DND-41 (cell line): ENCODE data around the gene HOXB8.

ENCODE experiments used
- ATAC-seq: fragments of 200-7000 bp; cut with Tn5 transposase; 3 replicates; pipeline ENCODE4 v1.9.1; 2021; ENCODE audit warnings: low read depth; ENCODE audit not compliant: insufficient read depth
- DNase-seq: peaks from one replicate; pipeline ENCODE4 v3.0.0-alpha.2; 2020
- H2AFZ ChIP-seq: 2 replicates; pipeline ENCODE4 v1.6.0; 2012; ENCODE audit warnings: low read depth, low read length
- H3K27ac ChIP-seq: 2 replicates; pipeline ENCODE4 v1.5.1; 2012; ENCODE audit warnings: low read length, inconsistent platforms
- H3K27me3 ChIP-seq: fragments of 200-600 bp; sonication (generic); 2 replicates; pipeline ENCODE4 v1.6.0; 2012; ENCODE audit warnings: low read length, mild to moderate bottlenecking, inconsistent platforms; ENCODE audit not compliant: insufficient read depth, poor library complexity
- H3K36me3 ChIP-seq: 2 replicates; pipeline ENCODE4 v1.5.1; 2012; ENCODE audit warnings: low read length, inconsistent platforms; ENCODE audit not compliant: insufficient read depth
- H3K4me1 ChIP-seq: 2 replicates; pipeline ENCODE4 v1.5.1; 2012; ENCODE audit warnings: mild to moderate bottlenecking, low read length; ENCODE audit not compliant: insufficient read depth
- H3K4me2 ChIP-seq: 2 replicates; pipeline ENCODE4 v1.6.0; 2012; ENCODE audit warnings: mild to moderate bottlenecking, moderate library complexity, low read length, inconsistent platforms; ENCODE audit not compliant: insufficient read depth
- H3K4me3 ChIP-seq, 2 experiments: fragments of 200-600 bp in 1 of 2; shearing (Covaris generic) in 1 of 2; 2 replicates each; pipeline ENCODE4 v1.5.1; 2012 to 2016; ENCODE audit warnings: inconsistent platforms in 2 of 2, low read length in 2 of 2, mild to moderate bottlenecking in 2 of 2, low read depth in 1 of 2, moderate library complexity in 1 of 2
- H3K79me2 ChIP-seq: 2 replicates; pipeline ENCODE4 v1.6.0; 2012; ENCODE audit warnings: low read length, inconsistent platforms; ENCODE audit not compliant: insufficient read depth
- H3K9ac ChIP-seq: 2 replicates; pipeline ENCODE4 v1.6.0; 2012; ENCODE audit warnings: low read depth, mild to moderate bottlenecking, inconsistent platforms, low read length, moderate library complexity
- H3K9me3 ChIP-seq: 2 replicates; pipeline ENCODE4 v1.5.1; 2012; ENCODE audit warnings: low read length, moderate library complexity, mild to moderate bottlenecking, inconsistent platforms; ENCODE audit not compliant: insufficient read depth, severe bottlenecking
- H4K20me1 ChIP-seq: 2 replicates; pipeline ENCODE4 v1.6.0; 2012; ENCODE audit warnings: low read length; ENCODE audit not compliant: insufficient read depth
- EZH2 ChIP-seq: IDR thresholded peaks from 3 replicates; pipeline ENCODE4 v1.6.1; 2012; ENCODE audit warnings: borderline replicate concordance, low read depth, mild to moderate bottlenecking, moderate library complexity, low read length, inconsistent platforms; ENCODE audit not compliant: severe bottlenecking
- TF ChIP-seq, protein P1 (sequence below): IDR thresholded peaks from 2 replicates; pipeline ENCODE4 v1.5.1; 2012; ENCODE audit warnings: borderline replicate concordance, low read length, moderate library complexity, mild to moderate bottlenecking; ENCODE audit not compliant: poor library complexity, severe bottlenecking; ENCODE audit errors: extremely low read depth

The HOXB8 gene

DNA sequence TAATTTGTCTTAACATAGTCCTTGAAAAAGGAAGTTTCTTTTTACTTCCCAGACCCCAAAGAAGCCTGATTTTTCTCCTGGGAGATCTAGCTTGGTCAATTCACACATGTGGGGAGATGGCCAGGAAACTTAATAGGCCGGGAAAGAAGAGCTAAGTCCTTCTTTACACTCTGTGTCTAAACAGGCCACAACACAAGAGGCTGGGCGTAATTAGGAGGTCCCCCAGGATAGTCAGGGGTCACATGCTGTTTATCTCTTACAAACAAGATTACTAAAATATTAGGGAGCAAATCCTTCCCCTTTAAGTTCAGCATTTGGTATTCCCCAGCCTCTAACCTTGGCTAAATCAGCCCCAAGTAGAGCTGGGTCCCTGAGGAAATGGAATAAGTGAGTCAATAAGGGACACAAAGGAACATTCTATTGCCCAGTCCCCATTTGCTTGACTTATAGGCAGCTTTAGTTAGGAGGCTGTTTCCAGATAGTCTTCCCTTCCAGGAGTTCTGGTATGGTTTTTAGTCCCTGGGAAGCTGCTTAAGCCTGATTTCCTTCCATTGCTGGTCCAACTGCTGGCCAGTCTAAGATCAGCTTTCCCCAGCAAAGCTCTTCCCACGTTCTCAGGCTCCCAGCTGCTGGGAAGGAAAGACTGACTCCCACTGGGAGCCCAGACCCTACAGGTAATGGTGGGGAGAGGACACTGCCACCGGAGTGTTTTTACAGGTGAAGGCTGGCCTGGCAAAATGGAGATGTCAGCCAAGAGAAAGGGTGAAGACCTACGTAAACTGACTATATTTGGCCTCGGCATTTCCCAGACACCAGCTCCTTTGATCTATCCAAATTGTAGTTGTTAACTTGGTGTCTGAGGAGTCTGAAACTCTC, 25.1 kb upstream of the HOXB8 start:
- H3K36me3 ChIP-seq, result no peaks in the 10 kb centered on the region
- no peaks in the 10 kb centered on the region for H3K4me1 ChIP-seq
- no peak for ATAC-seq
- H3K27ac ChIP-seq, result no peak overlapping the region
- peaks cover 57% of the 10 kb centered on the region for H3K27me3 ChIP-seq
- no peak overlapping the region for H3K4me2 ChIP-seq
- H3K79me2 ChIP-seq, result no peaks in the 10 kb centered on the region
- no peak for DNase-seq
- TF ChIP-seq, protein P1, sequence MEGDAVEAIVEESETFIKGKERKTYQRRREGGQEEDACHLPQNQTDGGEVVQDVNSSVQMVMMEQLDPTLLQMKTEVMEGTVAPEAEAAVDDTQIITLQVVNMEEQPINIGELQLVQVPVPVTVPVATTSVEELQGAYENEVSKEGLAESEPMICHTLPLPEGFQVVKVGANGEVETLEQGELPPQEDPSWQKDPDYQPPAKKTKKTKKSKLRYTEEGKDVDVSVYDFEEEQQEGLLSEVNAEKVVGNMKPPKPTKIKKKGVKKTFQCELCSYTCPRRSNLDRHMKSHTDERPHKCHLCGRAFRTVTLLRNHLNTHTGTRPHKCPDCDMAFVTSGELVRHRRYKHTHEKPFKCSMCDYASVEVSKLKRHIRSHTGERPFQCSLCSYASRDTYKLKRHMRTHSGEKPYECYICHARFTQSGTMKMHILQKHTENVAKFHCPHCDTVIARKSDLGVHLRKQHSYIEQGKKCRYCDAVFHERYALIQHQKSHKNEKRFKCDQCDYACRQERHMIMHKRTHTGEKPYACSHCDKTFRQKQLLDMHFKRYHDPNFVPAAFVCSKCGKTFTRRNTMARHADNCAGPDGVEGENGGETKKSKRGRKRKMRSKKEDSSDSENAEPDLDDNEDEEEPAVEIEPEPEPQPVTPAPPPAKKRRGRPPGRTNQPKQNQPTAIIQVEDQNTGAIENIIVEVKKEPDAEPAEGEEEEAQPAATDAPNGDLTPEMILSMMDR, result no peak
- TF ChIP-seq EZH2, result no peak
- no peak overlapping the region for H2AFZ ChIP-seq
- H4K20me1 ChIP-seq, result no peaks in the 10 kb centered on the region
- no peak overlapping the region for H3K4me3 ChIP-seq
- H3K9ac ChIP-seq, result no peak overlapping the region
- H3K9me3 ChIP-seq, result no peaks in the 10 kb centered on the region

DNA sequence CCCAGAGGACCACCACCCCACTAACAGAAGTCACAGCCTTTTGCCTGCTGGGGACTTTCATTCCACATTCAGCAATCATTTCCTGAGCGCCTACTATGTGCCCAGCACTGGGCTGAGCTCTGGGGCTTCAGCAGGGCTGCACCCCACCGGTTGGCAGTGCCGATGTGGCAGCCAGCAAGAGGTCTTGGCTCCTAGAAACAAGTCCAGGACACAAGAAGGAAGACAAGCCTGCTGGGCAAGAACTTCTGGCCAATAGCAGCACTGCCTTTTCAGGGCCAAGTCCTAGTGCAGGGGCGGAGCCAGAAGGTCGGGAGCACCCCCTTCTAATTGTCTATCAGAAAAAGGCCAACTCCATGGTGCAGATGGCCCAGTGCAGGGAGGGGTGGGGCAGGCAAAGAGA, 24.0 kb upstream of the HOXB8 start:
- Histone ChIP-seq H3K4me3 (no peak overlapping the region), H3K4me1 (no peaks in the 10 kb centered on the region), H4K20me1 (no peaks in the 10 kb centered on the region), H3K9me3 (no peaks in the 10 kb centered on the region), H3K27me3 (peaks cover 57% of the 10 kb centered on the region), H3K4me2 (no peak overlapping the region), H3K79me2 (no peaks in the 10 kb centered on the region), H3K27ac (no peak overlapping the region), H3K9ac (no peak overlapping the region), H3K36me3 (no peaks in the 10 kb centered on the region), H2AFZ (no peak overlapping the region)
- ATAC-seq, result no peak
- TF ChIP-seq, protein P1, result no peak
- no peak for TF ChIP-seq EZH2
- DNase-seq, result no peak

DNA sequence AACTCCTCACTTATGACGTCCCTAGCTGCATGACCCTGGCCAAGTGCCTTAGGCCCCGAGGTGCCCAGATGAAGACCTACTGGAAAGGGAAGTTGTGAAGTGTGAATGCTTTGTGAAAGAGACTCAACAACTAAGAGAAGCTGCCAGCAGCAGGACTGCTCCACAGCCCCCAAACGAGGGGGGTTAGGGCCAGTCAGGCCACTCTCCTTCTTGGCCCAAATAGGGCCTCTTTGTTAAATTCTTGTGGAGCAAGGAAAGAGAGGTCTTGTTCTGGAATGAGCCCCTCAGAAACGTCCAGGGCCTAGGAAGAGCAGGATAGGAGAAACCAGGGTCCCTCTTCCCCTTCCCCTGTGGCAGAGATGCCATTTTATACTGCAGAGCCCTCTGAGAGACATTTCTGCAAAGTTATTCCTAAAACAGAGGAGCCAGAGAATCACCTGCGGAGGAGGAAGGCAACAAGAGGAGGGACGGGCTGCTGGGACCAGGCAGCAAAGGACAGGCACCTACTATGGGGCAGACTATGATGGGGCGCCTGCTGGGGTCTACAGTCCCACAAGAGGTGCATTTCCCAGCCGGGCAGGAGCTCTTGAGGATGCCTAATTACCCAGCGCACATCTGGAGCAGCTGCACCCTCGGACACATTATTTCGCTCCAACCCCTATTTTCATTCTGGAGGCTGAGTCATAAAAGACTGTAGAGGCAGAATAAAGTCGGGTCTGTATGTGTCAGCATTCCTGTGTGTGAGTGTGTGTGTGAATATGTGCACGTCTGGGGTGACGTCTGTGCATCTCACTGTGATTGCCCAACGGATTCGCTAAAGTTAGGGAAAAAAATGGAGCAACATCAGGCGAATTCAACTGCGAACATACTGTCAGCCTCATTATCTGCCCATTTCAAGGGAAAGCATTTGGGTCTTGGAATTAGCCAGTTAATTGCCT, 22.5 kb upstream of the HOXB8 start:
- ATAC-seq, result no peak
- Histone ChIP-seq H3K4me2 (no peak overlapping the region), H3K9me3 (no peaks in the 10 kb centered on the region), H3K9ac (no peak overlapping the region), H3K4me3 (no peak overlapping the region), H3K27ac (no peak overlapping the region), H3K27me3 (peaks cover 52% of the 10 kb centered on the region), H2AFZ (no peak overlapping the region), H4K20me1 (no peaks in the 10 kb centered on the region), H3K4me1 (no peaks in the 10 kb centered on the region), H3K36me3 (no peaks in the 10 kb centered on the region), H3K79me2 (no peaks in the 10 kb centered on the region)
- TF ChIP-seq, protein P1, result no peak
- TF ChIP-seq EZH2, result no peak
- DNase-seq, result no peak
